HG02840 (cell line): ENCODE results near the gene PRLR.
"Not testable (repeated sequence)": the region's sequence is repeated elsewhere in the genome, so short reads cannot be mapped to it uniquely, and the experiment has no call there.

Source experiments
- ATAC-seq: cut with Tn5 transposase; IDR thresholded peaks from one replicate; pipeline ENCODE4 v1.9.1; 2021; ENCODE audit warnings: mild to moderate bottlenecking, moderate library complexity, moderate number of reproducible peaks; ENCODE audit not compliant: unreplicated experiment, low FRiP score

PRLR gene

GRCh38 chr5:35198686-35199085 is 31.6 kb downstream of the PRLR start:
- ATAC-seq = no peak

- ATAC-seq = no peak
Observed at GRCh38 chr5:35198075-35198474, 32.2 kb downstream of the PRLR start.

- ATAC-seq = no peak
Observed at GRCh38 chr5:35197351-35197750, 32.9 kb downstream of the PRLR start.

GRCh38 chr5:35195472-35195852 is 34.8 kb downstream of the PRLR start:
- no peak for ATAC-seq

- ATAC-seq = peak; percentile 89
Observed at GRCh38 chr5:35194635-35195471, 35.4 kb downstream of the PRLR start.

- ATAC-seq = no peak
Observed at GRCh38 chr5:35192506-35192905, 37.8 kb downstream of the PRLR start.

- ATAC-seq = not testable (repeated sequence)
Observed at GRCh38 chr5:35189801-35190200, 40.5 kb downstream of the PRLR start.

- ATAC-seq = no peak
Observed at GRCh38 chr5:35188031-35188457, 42.2 kb downstream of the PRLR start.

- ATAC-seq = not testable (repeated sequence)
Observed at GRCh38 chr5:35187621-35188020, 42.7 kb downstream of the PRLR start.

GRCh38 chr5:35186749-35187148 is 43.5 kb downstream of the PRLR start:
- ATAC-seq = no peak

- no peak for ATAC-seq
Observed at GRCh38 chr5:35185518-35185917, 44.8 kb downstream of the PRLR start.

- ATAC-seq = no peak
Observed at GRCh38 chr5:35183556-35183955, 46.7 kb downstream of the PRLR start.

- no peak for ATAC-seq
Observed at GRCh38 chr5:35182910-35183535, 47.3 kb downstream of the PRLR start.

GRCh38 chr5:35182486-35182885 is 47.8 kb downstream of the PRLR start:
- no peak for ATAC-seq

GRCh38 chr5:35180046-35180445 is 50.2 kb downstream of the PRLR start:
- no peak for ATAC-seq

- ATAC-seq = no peak
Observed at GRCh38 chr5:35177783-35178182, 52.5 kb downstream of the PRLR start.

- ATAC-seq = no peak
Observed at GRCh38 chr5:35172533-35172932, 57.8 kb downstream of the PRLR start.

- no peak for ATAC-seq
Observed at GRCh38 chr5:35171991-35172390, 58.3 kb downstream of the PRLR start.

GRCh38 chr5:35171078-35171477 is 59.2 kb downstream of the PRLR start:
- ATAC-seq = no peak

GRCh38 chr5:35166043-35166442 is 64.2 kb downstream of the PRLR start:
- ATAC-seq = no peak

GRCh38 chr5:35164860-35165542 is 65.3 kb downstream of the PRLR start:
- no peak for ATAC-seq

- no peak for ATAC-seq
Observed at GRCh38 chr5:35163710-35164033, 66.6 kb downstream of the PRLR start.
